ENCODE data around the gene FAM181B. TPM values are rescaled to one million over a fixed set of nuclear protein-coding genes. Genes with fewer than 3 reads are reported as not detected.
A peak's percentile ranks its signal among the peaks of the same experiment; 100 is the strongest.

The FAM181B gene
- polyA plus RNA-seq, 1 experiment = not detected

- ChIA-PET POLR2A (no interaction called here), CTCF (interaction anchor here (1.1 to 1.3 kb wide), 3 partner anchors 8 to 25 kb away, joined by 3 to 4 read pairs (median 3); no protein-coding TSS in a partner anchor)
- H3K36me3 ChIP-seq (ENCODE audit: control insufficient read depth, insufficient read depth, low read length) = no peaks in the 10 kb centered on the region
- peak overlapping the region; percentile 17; the same call in 1 of the 2 replicates for H3K4me3 ChIP-seq (ENCODE audit: low read depth, low read length)
- no peak for DNase-seq (ENCODE audit: low read depth)
- no peak for TF ChIP-seq CTCF (IDR thresholded peaks at IDR 0.05; ENCODE audit: insufficient read depth, low read depth, low read length)
- peaks cover 31% of the 10 kb centered on the region for H3K27me3 ChIP-seq (ENCODE audit: control insufficient read depth, insufficient read depth, low read length)
Measured at GRCh38 chr11:82732734-82733443, 775 bp downstream of the FAM181B start.

- Histone ChIP-seq H3K4me3 (ENCODE audit: low read depth, low read length) (no peak overlapping the region), H3K27me3 (ENCODE audit: control insufficient read depth, insufficient read depth, low read length) (peaks cover 31% of the 10 kb centered on the region), H3K36me3 (ENCODE audit: control insufficient read depth, insufficient read depth, low read length) (no peaks in the 10 kb centered on the region)
- POLR2A ChIA-PET = no interaction called here
- no peak for TF ChIP-seq CTCF (IDR thresholded peaks at IDR 0.05; ENCODE audit: insufficient read depth, low read depth, low read length)
- no peak for DNase-seq (ENCODE audit: low read depth)
- CTCF ChIA-PET = interaction anchor here (1.3 kb wide), 1 partner anchor 25 kb away, joined by 3 read pairs; no protein-coding TSS in a partner anchor
Measured at GRCh38 chr11:82732348-82732733, 1.3 kb downstream of the FAM181B start.

GRCh38 chr11:82731691-82732277 is 1.9 kb downstream of the FAM181B start:
- DNase-seq (ENCODE audit: low read depth) = no peak
- ChIA-PET POLR2A (no interaction called here), CTCF (no interaction called here)
- no peak for TF ChIP-seq CTCF (IDR thresholded peaks at IDR 0.05; ENCODE audit: insufficient read depth, low read depth, low read length)
- peaks cover 31% of the 10 kb centered on the region for H3K27me3 ChIP-seq (ENCODE audit: control insufficient read depth, insufficient read depth, low read length)
- H3K36me3 ChIP-seq (ENCODE audit: control insufficient read depth, insufficient read depth, low read length) = no peaks in the 10 kb centered on the region
- no peak overlapping the region for H3K4me3 ChIP-seq (ENCODE audit: low read depth, low read length)

GRCh38 chr11:82730754-82731153 is 2.9 kb downstream of the FAM181B start:
- DNase-seq (ENCODE audit: low read depth) = no peak
- no peak overlapping the region for H3K4me3 ChIP-seq (ENCODE audit: low read depth, low read length)
- no peaks in the 10 kb centered on the region for H3K36me3 ChIP-seq (ENCODE audit: control insufficient read depth, insufficient read depth, low read length)
- H3K27me3 ChIP-seq (ENCODE audit: control insufficient read depth, insufficient read depth, low read length) = peaks cover 31% of the 10 kb centered on the region
- ChIA-PET CTCF (no interaction called here), POLR2A (no interaction called here)
- TF ChIP-seq CTCF (IDR thresholded peaks at IDR 0.05; ENCODE audit: insufficient read depth, low read depth, low read length) = no peak

- Histone ChIP-seq H3K4me3 (ENCODE audit: low read depth, low read length) (no peak overlapping the region), H3K27me3 (ENCODE audit: control insufficient read depth, insufficient read depth, low read length) (peaks cover 31% of the 10 kb centered on the region), H3K36me3 (ENCODE audit: control insufficient read depth, insufficient read depth, low read length) (no peaks in the 10 kb centered on the region)
- DNase-seq (ENCODE audit: low read depth) = no peak
- CTCF ChIA-PET = no interaction called here
- TF ChIP-seq CTCF (IDR thresholded peaks at IDR 0.05; ENCODE audit: insufficient read depth, low read depth, low read length) = no peak
- POLR2A ChIA-PET = no interaction called here
Measured at GRCh38 chr11:82730286-82730685, 3.4 kb downstream of the FAM181B start.
